ENCODE data around the gene CAPN6.

Gene CAPN6

GRCh38 chrX:111270339-111270738 is at the start of gene CAPN6:
Gene CAPN6 (minus strand): TSS chrX:111270483. CDS start chrX:111263936, 6,547 bp downstream.
- no peak for DNase-seq

- DNase-seq: no peak
These were observed 49.2 kb upstream of the CAPN6 start for GRCh38 chrX:111319451-111319850.

- no peak for DNase-seq
These were observed 48.6 kb upstream of the CAPN6 start for GRCh38 chrX:111318901-111319300.

- no peak for DNase-seq
These were observed 38.8 kb upstream of the CAPN6 start for GRCh38 chrX:111309083-111309482.

GRCh38 chrX:111308039-111308438 is 37.8 kb upstream of the CAPN6 start:
- no peak for DNase-seq

- no peak for DNase-seq
These were observed 32.0 kb upstream of the CAPN6 start for GRCh38 chrX:111302284-111302683.

- no peak for DNase-seq
These were observed 18.6 kb upstream of the CAPN6 start for GRCh38 chrX:111288841-111289240.

- no peak for DNase-seq
These were observed 14.5 kb upstream of the CAPN6 start for GRCh38 chrX:111284631-111285293.

- DNase-seq: no peak
These were observed 13.2 kb upstream of the CAPN6 start for GRCh38 chrX:111283446-111283845.

GRCh38 chrX:111282991-111283390 is 12.7 kb upstream of the CAPN6 start:
- DNase-seq: no peak

GRCh38 chrX:111282139-111282538 is 11.9 kb upstream of the CAPN6 start:
- DNase-seq: no peak

GRCh38 chrX:111268506-111268905 is 1.8 kb downstream of the CAPN6 start:
- DNase-seq: no peak

GRCh38 chrX:111265486-111265885 is 4.8 kb downstream of the CAPN6 start:
- DNase-seq: no peak

GRCh38 chrX:111264385-111264784 is 5.9 kb downstream of the CAPN6 start:
- no peak for DNase-seq

- no peak for DNase-seq
These were observed 8.2 kb downstream of the CAPN6 start for GRCh38 chrX:111262086-111262485.

- DNase-seq: no peak
These were observed 9.8 kb downstream of the CAPN6 start for GRCh38 chrX:111260451-111260850.

GRCh38 chrX:111259559-111259958 is 10.7 kb downstream of the CAPN6 start:
- DNase-seq: no peak

- DNase-seq: no peak
These were observed 12.6 kb downstream of the CAPN6 start for GRCh38 chrX:111257733-111258132.

GRCh38 chrX:111254896-111255693 is 15.2 kb downstream of the CAPN6 start:
- no peak for DNase-seq

- no peak for DNase-seq
These were observed 26.0 kb downstream of the CAPN6 start for GRCh38 chrX:111244235-111244750.

GRCh38 chrX:111216293-111216801 is 53.9 kb downstream of the CAPN6 start:
- DNase-seq: no peak

GRCh38 chrX:111207851-111208250 is 62.4 kb downstream of the CAPN6 start:
- no peak for DNase-seq

GRCh38 chrX:111200327-111200726 is 70.0 kb downstream of the CAPN6 start:
- no peak for DNase-seq

GRCh38 chrX:111199505-111199904 is 70.8 kb downstream of the CAPN6 start:
- no peak for DNase-seq
